ENCODE measurements around the gene HPSE2. TPM values are rescaled to one million over a fixed set of nuclear protein-coding genes. Genes with fewer than 3 reads are reported as not detected.

The HPSE2 gene
- total RNA-seq, 4 donors from 2014 or later: 0.57 to 3.6 (median 1.5) TPM

GRCh38 chr10:98963608-98964007, 272.0 kb downstream of the HPSE2 start:
- no peak for TF ChIP-seq POLR2A (IDR thresholded peaks at IDR 0.05)
- no peak for TF ChIP-seq CTCF (IDR thresholded peaks at IDR 0.05)
- 73 to 89% methylated on average over 2 of the region's 2 CpGs for WGBS, 2 donors
- intact Hi-C loops (cut with DNase I; ENCODE audit: low total_unique reads): no loop called here
- H3K4me3 ChIP-seq (ENCODE audit: low read depth, poor library complexity, severe bottlenecking): no peak overlapping the region
- DNase-seq (ENCODE audit: low spot score in 2 of 2): no peak

- no peak overlapping the region for H3K4me3 ChIP-seq (ENCODE audit: low read depth, poor library complexity, severe bottlenecking)
- intact Hi-C loops (cut with DNase I; ENCODE audit: low total_unique reads): no loop called here
- WGBS, 2 donors: 20 to 27% methylated on average over 2 of the region's 2 CpGs
- TF ChIP-seq POLR2A (IDR thresholded peaks at IDR 0.05) (no peak), CTCF (IDR thresholded peaks at IDR 0.05) (no peak)
- DNase-seq (ENCODE audit: low spot score in 2 of 2): no peak
Observed at GRCh38 chr10:98959379-98959778, 276.3 kb downstream of the HPSE2 start.

GRCh38 chr10:98957801-98958200, 277.9 kb downstream of the HPSE2 start:
- DNase-seq (ENCODE audit: low spot score in 2 of 2): no peak
- TF ChIP-seq POLR2A (IDR thresholded peaks at IDR 0.05): no peak
- no peak for TF ChIP-seq CTCF (IDR thresholded peaks at IDR 0.05)
- no peak overlapping the region for H3K4me3 ChIP-seq (ENCODE audit: low read depth, poor library complexity, severe bottlenecking)

GRCh38 chr10:98956576-98957260, 278.9 kb downstream of the HPSE2 start:
- 75 to 81% methylated on average over 4 of the region's 4 CpGs for WGBS, 2 donors
- no peak for DNase-seq (ENCODE audit: low spot score in 2 of 2)
- no peak overlapping the region for H3K4me3 ChIP-seq (ENCODE audit: low read depth, poor library complexity, severe bottlenecking)
- intact Hi-C loops (cut with DNase I; ENCODE audit: low total_unique reads): no loop called here
- TF ChIP-seq POLR2A (IDR thresholded peaks at IDR 0.05): no peak
- TF ChIP-seq CTCF (IDR thresholded peaks at IDR 0.05): no peak

More at GRCh38 chr10:98957801-98958200, 277.9 kb downstream of the HPSE2 start:
- intact Hi-C loops (cut with DNase I; ENCODE audit: low total_unique reads): no loop called here
- WGBS, 2 donors: 61 to 64% methylated on average over 3 of the region's 3 CpGs

- 84 to 92% methylated on average over 6 of the region's 6 CpGs for WGBS, 2 donors
- H3K4me3 ChIP-seq (ENCODE audit: low read depth, poor library complexity, severe bottlenecking): no peak overlapping the region
- intact Hi-C loops (cut with DNase I; ENCODE audit: low total_unique reads): no loop called here
Observed at GRCh38 chr10:98953251-98953650, 282.4 kb downstream of the HPSE2 start.

More at GRCh38 chr10:98953251-98953650, 282.4 kb downstream of the HPSE2 start:
- TF ChIP-seq CTCF (IDR thresholded peaks at IDR 0.05) (no peak), POLR2A (IDR thresholded peaks at IDR 0.05) (no peak)
- no peak for DNase-seq (ENCODE audit: low spot score in 2 of 2)
